Smooth muscle cell (in vitro differentiated cells): Measurements from ENCODE around the gene TFDP2. TPM values are rescaled to one million over a fixed set of nuclear protein-coding genes. Genes with fewer than 3 reads are reported as not detected.

Source experiments
- DNase-seq: peaks from one replicate; lab custom pipeline; 2025; ENCODE audit not compliant: unreplicated experiment; lab: John Stamatoyannopoulos, UW
- H2AFZ ChIP-seq: fragments of 200-600 bp; sonication (generic); 2 replicates; pipeline ENCODE4 v1.6.0; 2016; ENCODE audit warnings: antibody characterized with exemption, low read depth, mild to moderate bottlenecking
- H3F3A ChIP-seq: fragments of 200-600 bp; sonication (generic); 2 replicates; pipeline ENCODE4 v1.6.0; 2017; ENCODE audit warnings: antibody characterized with exemption, low read depth
- H3K27ac ChIP-seq: fragments of 200-600 bp; sonication (generic); 2 replicates; pipeline ENCODE4 v1.5.1; 2016; ENCODE audit warnings: low read depth, mild to moderate bottlenecking
- H3K27me3 ChIP-seq: fragments of 200-600 bp; sonication (generic); 2 replicates; pipeline ENCODE4 v1.6.1; 2016; ENCODE audit warnings: low read depth, mild to moderate bottlenecking
- H3K36me3 ChIP-seq: fragments of 200-600 bp; sonication (generic); 2 replicates; pipeline ENCODE4 v1.5.1; 2016; ENCODE audit warnings: low read depth
- H3K4me1 ChIP-seq: fragments of 200-600 bp; sonication (generic); 2 replicates; pipeline ENCODE4 v1.5.1; 2016; ENCODE audit warnings: low read depth
- H3K4me2 ChIP-seq: fragments of 200-600 bp; sonication (generic); 2 replicates; pipeline ENCODE4 v1.6.0; 2016; ENCODE audit warnings: mild to moderate bottlenecking
- H3K4me3 ChIP-seq: fragments of 200-600 bp; sonication (generic); 2 replicates; pipeline ENCODE4 v1.5.1; 2016; ENCODE audit warnings: mild to moderate bottlenecking
- H3K79me2 ChIP-seq: fragments of 200-600 bp; sonication (generic); 2 replicates; pipeline ENCODE4 v1.6.0; 2016; ENCODE audit warnings: low read depth, mild to moderate bottlenecking
- H3K9ac ChIP-seq: fragments of 200-600 bp; sonication (generic); 2 replicates; pipeline ENCODE4 v1.6.0; 2016; ENCODE audit warnings: low read depth
- H3K9me3 ChIP-seq: fragments of 200-600 bp; sonication (generic); replicated peaks from 2 replicates; pipeline ENCODE4 v1.5.1; 2016; ENCODE audit warnings: low read depth
- H4K20me1 ChIP-seq: fragments of 200-600 bp; sonication (generic); 2 replicates; pipeline ENCODE4 v1.6.0; 2016; ENCODE audit warnings: low read depth
- CTCF ChIP-seq: fragments of 200-600 bp; sonication (generic); IDR thresholded peaks from 2 replicates; pipeline ENCODE4 v1.5.1; 2017; ENCODE audit warnings: borderline replicate concordance, mild to moderate bottlenecking, antibody characterized with exemption; ENCODE audit not compliant: insufficient read depth, poor library complexity, severe bottlenecking
- WGBS: methylation state at CpG from one replicate; pipeline ENCODE4 v1.1.7; 2016; ENCODE audit warnings: low lambda C conversion rate; 5-methylcytosine and 5-hydroxymethylcytosine counted together
- polyA plus RNA-seq: library from polyadenylated mRNA; unstranded; fragments of >200 nt; fragmentation: Nextera tagmentation; extraction: Ambion mirVana; gene quantifications from 2 replicates; pipeline ENCODE4 v1.2.1, GENCODE V29; 2016
- total RNA-seq: library from RNA; depleted of rRNA; stranded (reverse); fragments of >200 nt; gene quantifications from 2 replicates; pipeline ENCODE4 v1.2.3, GENCODE V29; 2014

Gene TFDP2
- total and polyA plus RNA-seq, 2 experiments from 2014 or later = 39.9 to 54.3 TPM

DNA sequence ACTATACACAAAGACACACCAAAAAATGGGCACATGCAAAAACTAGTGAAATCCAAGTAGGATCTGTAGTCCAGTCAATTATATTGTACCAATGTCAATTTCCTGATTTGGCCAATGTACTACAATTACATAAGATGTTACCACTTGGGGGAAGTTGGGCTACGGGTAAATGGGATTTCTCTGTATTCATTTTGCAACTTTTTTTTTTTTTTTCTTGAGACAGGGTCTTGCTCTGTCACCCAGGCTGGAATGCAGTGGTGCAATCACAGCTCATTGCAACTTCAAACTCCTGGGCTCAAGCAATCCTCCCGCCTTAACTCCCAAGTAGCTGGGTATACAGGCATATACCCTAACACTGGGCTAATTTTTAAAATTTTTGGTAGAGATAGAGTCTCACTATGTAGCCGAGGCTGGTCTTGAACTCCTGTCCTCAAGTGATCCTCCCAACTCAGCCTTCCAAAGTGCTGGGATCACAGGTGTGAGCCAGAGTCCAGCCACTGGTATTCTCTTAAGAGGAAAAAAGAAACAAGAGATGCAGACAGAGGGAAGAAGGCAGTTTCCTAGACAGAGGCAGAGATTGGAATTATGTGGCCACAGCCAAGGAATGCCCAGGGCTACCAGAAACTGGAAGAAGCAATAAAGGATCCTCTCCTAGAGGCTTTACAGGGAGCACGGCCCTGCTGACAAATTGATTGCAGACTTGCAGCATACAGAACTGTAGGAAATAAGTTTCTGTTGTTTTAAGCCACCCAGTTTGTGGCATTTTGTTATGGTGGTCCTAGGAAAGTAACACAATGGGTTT lies 33.3 kb downstream of the TFDP2 start:
- H3K27ac ChIP-seq = no peak overlapping the region
- H3K79me2 ChIP-seq = no peaks in the 10 kb centered on the region
- no peaks in the 10 kb centered on the region for H3F3A ChIP-seq
- WGBS = 66% methylated on average over 4 of the region's 4 CpGs
- H3K27me3 ChIP-seq = no peaks in the 10 kb centered on the region
- no peaks in the 10 kb centered on the region for H3K36me3 ChIP-seq
- no peaks in the 10 kb centered on the region for H3K4me1 ChIP-seq
- peaks cover 30% of the 10 kb centered on the region for H4K20me1 ChIP-seq
- H3K9me3 ChIP-seq = no peaks in the 10 kb centered on the region
- no peak for TF ChIP-seq CTCF
- no peak overlapping the region for H3K9ac ChIP-seq
- DNase-seq = no peak
- H3K4me3 ChIP-seq = no peak overlapping the region
- no peak overlapping the region for H2AFZ ChIP-seq
- no peak overlapping the region for H3K4me2 ChIP-seq

GRCh38 chr3:142112601-142113000 lies 36.7 kb downstream of the TFDP2 start:
- no peaks in the 10 kb centered on the region for H3K9me3 ChIP-seq
- DNase-seq = no peak
- H3K9ac ChIP-seq = no peak overlapping the region
- TF ChIP-seq CTCF = no peak
- H3K27me3 ChIP-seq = no peaks in the 10 kb centered on the region
- H3F3A ChIP-seq = no peaks in the 10 kb centered on the region
- H2AFZ ChIP-seq = no peak overlapping the region
- H3K4me2 ChIP-seq = no peak overlapping the region
- H3K79me2 ChIP-seq = no peaks in the 10 kb centered on the region
- H3K36me3 ChIP-seq = no peaks in the 10 kb centered on the region
- H3K4me1 ChIP-seq = no peaks in the 10 kb centered on the region
- H3K27ac ChIP-seq = no peak overlapping the region
- peaks cover 16% of the 10 kb centered on the region for H4K20me1 ChIP-seq
- no peak overlapping the region for H3K4me3 ChIP-seq
- WGBS = 73% methylated on average over 1 of the region's 1 CpG

DNA sequence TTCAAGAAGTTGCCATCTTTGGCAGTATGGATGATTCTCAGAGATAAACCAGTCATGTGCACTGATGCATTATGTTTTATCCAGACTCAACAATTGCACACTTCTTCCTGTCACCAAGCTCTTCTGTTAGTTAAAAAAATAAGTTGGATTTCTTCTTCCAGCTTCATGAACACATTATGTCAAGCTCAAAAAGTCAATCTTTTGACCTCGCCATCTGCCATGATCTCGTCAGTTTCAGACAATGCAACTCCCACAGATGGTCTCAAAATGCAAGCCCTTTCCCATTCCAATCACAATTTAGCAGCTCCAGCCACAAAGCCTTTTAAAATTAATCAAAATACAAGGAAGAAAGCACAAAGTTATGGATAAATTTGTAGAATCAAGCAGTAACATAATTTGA lies 42.8 kb downstream of the TFDP2 start:
- TF ChIP-seq CTCF = no peak
- Histone ChIP-seq H3K27ac (no peak overlapping the region), H3K4me2 (no peak overlapping the region), H3K36me3 (no peaks in the 10 kb centered on the region), H4K20me1 (no peaks in the 10 kb centered on the region), H3K4me3 (no peak overlapping the region), H2AFZ (no peak overlapping the region), H3K27me3 (no peaks in the 10 kb centered on the region), H3K9me3 (no peaks in the 10 kb centered on the region), H3K4me1 (peaks cover 9% of the 10 kb centered on the region), H3F3A (no peaks in the 10 kb centered on the region), H3K79me2 (no peaks in the 10 kb centered on the region), H3K9ac (no peak overlapping the region)
- no peak for DNase-seq
- 98% methylated on average over 2 of the region's 2 CpGs for WGBS

GRCh38 chr3:142105991-142106390 lies 43.4 kb downstream of the TFDP2 start:
- Histone ChIP-seq H3K4me3 (no peak overlapping the region), H3K4me2 (no peak overlapping the region), H3F3A (no peaks in the 10 kb centered on the region), H3K79me2 (no peaks in the 10 kb centered on the region), H3K36me3 (no peaks in the 10 kb centered on the region), H3K9ac (no peak overlapping the region), H3K27me3 (no peaks in the 10 kb centered on the region), H4K20me1 (no peaks in the 10 kb centered on the region), H3K27ac (no peak overlapping the region), H3K4me1 (peaks cover 9% of the 10 kb centered on the region), H3K9me3 (no peaks in the 10 kb centered on the region), H2AFZ (no peak overlapping the region)
- 85% methylated on average over 1 of the region's 1 CpG for WGBS
- DNase-seq = no peak
- TF ChIP-seq CTCF = no peak
